SH-SY5Y (cell line): ENCODE data around the gene PDGFD.

Experiments used
- GATA2 ChIP-seq: IDR thresholded peaks from 2 replicates; pipeline ENCODE4 v1.6.1; 2011; ENCODE audit warnings: mild to moderate bottlenecking, low read depth, low read length
- GATA3 ChIP-seq: IDR thresholded peaks from 2 replicates; pipeline ENCODE4 v1.6.1; 2011; ENCODE audit warnings: low read depth, mild to moderate bottlenecking, low read length, moderate library complexity

- no peak for TF ChIP-seq GATA2
- TF ChIP-seq GATA3 = no peak
Measured at GRCh38 chr11:104151404-104152204, 12.3 kb downstream of the PDGFD start.
